GM12878 (cell line): ENCODE data around the gene APLP2.

Experiments
- CBX5 ChIP-seq: sonication (generic); IDR thresholded peaks from 2 replicates; pipeline ENCODE4 v1.6.1; 2016; ENCODE audit warnings: low read depth, moderate library complexity, mild to moderate bottlenecking, inconsistent platforms
- HDAC6 ChIP-seq: fragments of 200-600 bp; sonication (generic); IDR thresholded peaks from one replicate; pipeline ENCODE4 v1.8.0; 2017; ENCODE audit warnings: antibody characterized with exemption; ENCODE audit not compliant: unreplicated experiment
- NRF1 ChIP-seq: conservative IDR thresholded peaks from 2 replicates; pipeline ENCODE4 v1.6.1; 2011; ENCODE audit warnings: mild to moderate bottlenecking, low read depth, low read length, improper control_type of control experiment
- SIX5 ChIP-seq: IDR thresholded peaks from 2 replicates; pipeline ENCODE4 v1.6.1; 2011; ENCODE audit warnings: mild to moderate bottlenecking, low read depth, low read length, moderate library complexity; ENCODE audit not compliant: severe bottlenecking
- TF ChIP-seq, protein P1 (sequence below), 3 experiments: IDR thresholded peaks in 2 of 3; conservative IDR thresholded peaks in 1 of 3; 2 replicates each; pipeline ENCODE4 v1.5.1; 2011; ENCODE audit warnings: low read depth in 3 of 3, low read length in 3 of 3, mild to moderate bottlenecking in 3 of 3, control low read depth in 2 of 3, moderate library complexity in 2 of 3, inconsistent platforms in 1 of 3, mixed read lengths in 1 of 3; ENCODE audit not compliant: control insufficient read depth in 2 of 3, insufficient read depth in 1 of 3; ENCODE audit errors: extremely low read depth in 1 of 3

DNA sequence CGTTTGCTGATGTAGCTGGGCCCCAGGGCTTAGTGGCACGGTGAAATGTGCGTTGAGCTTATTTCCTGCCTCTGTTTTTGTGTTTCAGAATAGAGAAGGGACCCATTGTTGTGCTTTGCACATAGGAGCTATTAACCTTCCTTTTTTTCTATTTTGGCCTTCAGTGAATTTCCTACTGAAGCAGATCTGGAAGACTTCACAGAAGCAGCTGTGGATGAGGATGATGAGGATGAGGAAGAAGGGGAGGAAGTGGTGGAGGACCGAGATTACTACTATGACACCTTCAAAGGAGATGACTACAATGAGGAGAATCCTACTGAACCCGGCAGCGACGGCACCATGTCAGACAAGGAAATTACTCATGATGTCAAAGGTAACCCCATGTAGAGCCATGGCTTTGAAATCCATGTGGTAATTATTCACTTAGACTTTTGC, 52.5 kb downstream of the APLP2 start:
- TF ChIP-seq HDAC6 (no peak), NRF1 (no peak), CBX5 (no peak), SIX5 (no peak)
- TF ChIP-seq, protein P1, sequence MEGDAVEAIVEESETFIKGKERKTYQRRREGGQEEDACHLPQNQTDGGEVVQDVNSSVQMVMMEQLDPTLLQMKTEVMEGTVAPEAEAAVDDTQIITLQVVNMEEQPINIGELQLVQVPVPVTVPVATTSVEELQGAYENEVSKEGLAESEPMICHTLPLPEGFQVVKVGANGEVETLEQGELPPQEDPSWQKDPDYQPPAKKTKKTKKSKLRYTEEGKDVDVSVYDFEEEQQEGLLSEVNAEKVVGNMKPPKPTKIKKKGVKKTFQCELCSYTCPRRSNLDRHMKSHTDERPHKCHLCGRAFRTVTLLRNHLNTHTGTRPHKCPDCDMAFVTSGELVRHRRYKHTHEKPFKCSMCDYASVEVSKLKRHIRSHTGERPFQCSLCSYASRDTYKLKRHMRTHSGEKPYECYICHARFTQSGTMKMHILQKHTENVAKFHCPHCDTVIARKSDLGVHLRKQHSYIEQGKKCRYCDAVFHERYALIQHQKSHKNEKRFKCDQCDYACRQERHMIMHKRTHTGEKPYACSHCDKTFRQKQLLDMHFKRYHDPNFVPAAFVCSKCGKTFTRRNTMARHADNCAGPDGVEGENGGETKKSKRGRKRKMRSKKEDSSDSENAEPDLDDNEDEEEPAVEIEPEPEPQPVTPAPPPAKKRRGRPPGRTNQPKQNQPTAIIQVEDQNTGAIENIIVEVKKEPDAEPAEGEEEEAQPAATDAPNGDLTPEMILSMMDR (IDR thresholded peaks at IDR 0.05 in 2 of 3, conservative IDR thresholded peaks at IDR 0.05 in 1 of 3; ENCODE audit: control insufficient read depth in 2 of 3, extremely low read depth in 1 of 3, insufficient read depth in 1 of 3, low read depth in 3 of 3, low read length in 3 of 3), result no peak
